Ascending aorta (tissue), 2 donors: Measurements from ENCODE around the gene MEIOSIN. TPM values are rescaled to one million over a fixed set of nuclear protein-coding genes. Genes with fewer than 3 reads are reported as not detected.

ENCODE experiments used
- DNase-seq, 2 donors: peaks; one replicate each; pipeline ENCODE4 v3.0.0-alpha.2; 2019; ENCODE audit warnings: low spot score in 2 of 2
- H3K27ac ChIP-seq, 2 donors: fragments of 200-600 bp; sonication (generic); one replicate each; pipeline ENCODE4 v1.5.1; 2016 to 2017; ENCODE audit warnings: mild to moderate bottlenecking in 1 of 2
- H3K27me3 ChIP-seq: fragments of 200-600 bp; sonication (generic); one replicate; pipeline ENCODE4 v1.5.1; 2017
- H3K36me3 ChIP-seq, 2 donors: fragments of 200-600 bp; sonication (generic); one replicate each; pipeline ENCODE4 v1.5.1; 2016
- H3K4me1 ChIP-seq, 2 donors: fragments of 200-600 bp; sonication (generic); one replicate each; pipeline ENCODE4 v1.5.1; 2016 to 2017; ENCODE audit warnings: mild to moderate bottlenecking in 1 of 2
- H3K4me3 ChIP-seq, 2 donors: fragments of 200-600 bp; sonication (generic); one replicate each; pipeline ENCODE4 v1.5.1; 2016 to 2017; ENCODE audit warnings: mild to moderate bottlenecking in 1 of 2
- H3K9me3 ChIP-seq, 2 donors: fragments of 200-600 bp; sonication (generic); one replicate each; pipeline ENCODE4 v1.5.1; 2016
- intact Hi-C: fragments of 100-400 bp; cut with DNase I; formaldehyde crosslinking; loops from one replicate; pipeline ENCODE4 v1.15.1; 2023
- total RNA-seq: library from RNA; depleted of rRNA; stranded (reverse); fragments of >200 nt; gene quantifications from one replicate; pipeline ENCODE4 v1.1.0, GENCODE V29; 2016
- TF ChIP-seq, protein P1 (sequence below), 3 experiments: fragments of 200-600 bp in 2 of 3; fragments of 450-650 bp in 1 of 3; sonication (generic) in 2 of 3; IDR thresholded peaks; one replicate each; pipeline ENCODE4 v1.5.1; 2016 to 2019; ENCODE audit warnings: antibody characterized with exemption in 3 of 3, mild to moderate bottlenecking in 1 of 3, moderate library complexity in 1 of 3

MEIOSIN gene
- total RNA-seq, 1 donor from 2014 or later: not detected

DNA sequence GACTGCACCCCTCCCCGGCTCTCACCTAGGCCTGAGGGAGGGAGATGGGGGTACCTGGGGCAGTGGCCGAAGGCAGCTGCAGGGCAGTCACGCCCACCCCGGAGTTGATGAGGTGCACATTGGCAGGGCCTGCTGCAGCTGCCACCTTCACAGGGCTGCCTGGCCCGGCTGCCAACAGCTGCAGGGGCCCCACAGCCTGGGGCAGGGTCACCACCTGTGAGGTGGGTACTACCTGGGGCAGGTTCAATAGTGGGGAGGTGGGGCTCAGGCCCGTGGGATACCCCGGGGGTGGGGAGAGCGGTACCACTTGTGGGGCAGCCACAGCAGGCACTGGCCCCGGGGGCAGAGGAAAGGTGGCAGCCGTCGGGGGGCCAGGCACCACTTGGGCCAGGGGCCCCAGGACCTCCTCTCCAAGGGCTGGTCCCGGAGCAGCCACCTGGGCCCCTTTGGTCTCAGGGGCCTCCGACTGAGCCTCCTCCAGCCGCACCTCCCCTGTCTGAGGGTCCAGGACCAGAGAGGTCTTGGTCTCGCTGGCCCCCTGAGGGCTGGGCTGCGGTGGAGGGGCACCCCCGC is 33.1 kb downstream of the MEIOSIN start:
- Histone ChIP-seq H3K4me1 (peaks cover 27 to 45% of the 10 kb centered on the region in 2 donors), H3K27me3 (no peaks in the 10 kb centered on the region), H3K27ac (peak overlapping the region; percentile 96), H3K9me3 (no peaks in the 10 kb centered on the region), H3K36me3 (peaks cover 0 to 2% of the 10 kb centered on the region in 2 donors), H3K4me3 (peak overlapping the region; percentile 84 to 88)
- intact Hi-C loops: loop anchor here (5.0 kb wide), 1 partner anchor 184 kb away; the partner anchor contains the start of gene OPA3
- TF ChIP-seq, protein P1, sequence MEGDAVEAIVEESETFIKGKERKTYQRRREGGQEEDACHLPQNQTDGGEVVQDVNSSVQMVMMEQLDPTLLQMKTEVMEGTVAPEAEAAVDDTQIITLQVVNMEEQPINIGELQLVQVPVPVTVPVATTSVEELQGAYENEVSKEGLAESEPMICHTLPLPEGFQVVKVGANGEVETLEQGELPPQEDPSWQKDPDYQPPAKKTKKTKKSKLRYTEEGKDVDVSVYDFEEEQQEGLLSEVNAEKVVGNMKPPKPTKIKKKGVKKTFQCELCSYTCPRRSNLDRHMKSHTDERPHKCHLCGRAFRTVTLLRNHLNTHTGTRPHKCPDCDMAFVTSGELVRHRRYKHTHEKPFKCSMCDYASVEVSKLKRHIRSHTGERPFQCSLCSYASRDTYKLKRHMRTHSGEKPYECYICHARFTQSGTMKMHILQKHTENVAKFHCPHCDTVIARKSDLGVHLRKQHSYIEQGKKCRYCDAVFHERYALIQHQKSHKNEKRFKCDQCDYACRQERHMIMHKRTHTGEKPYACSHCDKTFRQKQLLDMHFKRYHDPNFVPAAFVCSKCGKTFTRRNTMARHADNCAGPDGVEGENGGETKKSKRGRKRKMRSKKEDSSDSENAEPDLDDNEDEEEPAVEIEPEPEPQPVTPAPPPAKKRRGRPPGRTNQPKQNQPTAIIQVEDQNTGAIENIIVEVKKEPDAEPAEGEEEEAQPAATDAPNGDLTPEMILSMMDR (IDR thresholded peaks at IDR 0.05): no peak
- no peak for DNase-seq

DNA sequence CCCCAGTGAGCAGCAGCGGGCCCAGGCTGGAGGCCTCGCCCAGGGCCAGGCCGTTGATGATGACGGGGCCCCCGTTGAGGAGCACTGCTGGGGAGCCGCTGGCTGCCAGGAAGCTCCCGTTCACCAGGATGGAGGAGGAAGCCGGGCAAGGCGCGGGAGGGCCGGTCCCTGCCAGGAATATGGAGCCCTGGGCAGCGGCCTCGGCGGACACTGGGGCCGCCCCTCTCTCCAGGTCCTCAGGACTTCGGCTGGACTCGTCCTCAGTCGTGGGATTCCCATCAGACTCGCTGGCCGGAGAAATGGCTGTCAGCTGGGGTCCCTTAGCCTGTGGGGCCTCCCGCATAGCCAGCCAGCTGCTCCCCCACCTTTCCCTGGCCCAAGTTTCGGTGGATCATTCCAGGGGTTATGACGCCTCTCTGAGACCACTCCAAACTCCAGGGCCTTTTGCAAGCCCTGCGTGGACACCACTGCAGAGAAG is 33.7 kb downstream of the MEIOSIN start:
- no peak for DNase-seq
- Histone ChIP-seq H3K9me3 (no peaks in the 10 kb centered on the region), H3K27ac (peak overlapping the region; percentile 96), H3K27me3 (no peaks in the 10 kb centered on the region), H3K36me3 (peaks cover 0 to 7% of the 10 kb centered on the region in 2 donors), H3K4me3 (peak overlapping the region; percentile 84 to 88), H3K4me1 (peaks cover 27 to 46% of the 10 kb centered on the region in 2 donors)
- intact Hi-C loops: loop anchor here (1.0 to 5.0 kb wide), 2 partner anchors 37 to 185 kb away; partner anchors contain the start of genes FBXO46 and OPA3
- TF ChIP-seq, protein P1 (IDR thresholded peaks at IDR 0.05): no peak

DNA sequence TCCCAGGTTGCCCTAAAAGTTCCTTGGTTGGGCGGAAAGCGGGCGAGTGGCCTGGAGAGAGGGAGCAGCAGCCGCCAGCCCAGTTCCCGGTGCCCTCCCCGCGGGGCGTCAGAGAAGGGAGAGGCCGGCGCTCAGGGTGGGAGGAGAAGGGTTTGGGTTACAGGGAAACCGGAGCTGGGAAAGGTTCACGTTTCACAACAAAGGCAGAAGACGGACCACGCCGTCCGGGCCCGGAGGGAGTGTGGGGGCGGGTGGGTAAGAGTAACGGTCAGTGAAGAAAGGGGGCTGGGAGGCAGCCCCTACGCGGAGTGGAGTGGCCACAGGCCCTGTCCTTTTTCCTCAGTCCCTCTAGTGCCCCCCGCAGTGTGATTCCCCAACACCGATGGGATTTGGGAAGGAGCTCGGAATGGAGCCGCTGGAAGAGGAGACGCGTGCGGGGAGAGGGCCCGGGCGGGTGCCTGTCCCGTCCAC is 34.2 kb downstream of the MEIOSIN start:
- peaks cover 27 to 46% of the 10 kb centered on the region in 2 donors for H3K4me1 ChIP-seq
- intact Hi-C loops: loop anchor here (1.0 to 5.0 kb wide), 2 partner anchors 37 to 185 kb away; partner anchors contain the start of genes FBXO46 and OPA3
- peak in 1 of 2 donors; percentile 88 for DNase-seq

DNA sequence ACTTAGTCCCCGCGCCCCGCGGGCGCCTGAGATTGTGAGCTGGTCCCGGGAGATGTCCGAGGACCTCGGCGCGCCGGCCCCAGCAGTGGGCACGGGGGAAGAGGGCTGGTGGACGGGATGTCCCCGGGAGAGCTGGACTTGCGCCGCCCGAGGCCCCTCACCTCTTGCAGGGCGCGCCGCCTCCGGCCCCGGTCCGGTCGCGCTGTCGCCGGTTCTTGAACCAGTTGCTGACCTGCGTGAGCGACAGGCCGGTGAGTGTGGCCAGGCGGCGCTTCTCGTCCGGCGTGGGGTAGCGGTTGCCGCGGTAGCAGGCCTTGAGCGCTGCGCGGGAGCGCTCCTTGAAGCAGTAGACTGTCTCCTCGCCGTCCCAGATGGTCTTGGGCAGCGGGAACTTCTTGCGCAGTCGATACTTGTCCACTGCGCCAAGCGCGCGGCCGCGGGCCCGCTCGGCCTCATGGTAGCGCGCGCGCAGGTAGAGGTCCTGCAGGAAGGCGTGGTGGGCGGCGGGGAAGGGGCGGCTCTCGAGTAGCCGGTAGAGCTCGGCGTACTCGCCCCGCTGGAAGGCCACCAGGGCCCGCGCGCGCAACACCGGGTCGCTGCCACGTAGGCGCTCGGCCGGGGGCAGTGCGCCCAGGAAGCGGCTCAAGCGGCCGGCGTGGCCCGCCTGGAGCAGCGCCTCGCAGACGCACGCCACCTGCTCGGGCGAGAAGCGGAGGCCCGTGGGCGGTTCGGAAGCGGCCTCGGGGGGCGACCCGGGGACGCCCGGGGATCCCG is 34.8 kb downstream of the MEIOSIN start:
- Histone ChIP-seq H3K36me3 (peaks cover 5 to 13% of the 10 kb centered on the region in 2 donors), H3K9me3 (no peaks in the 10 kb centered on the region), H3K27me3 (no peaks in the 10 kb centered on the region), H3K27ac (peak overlapping the region; percentile 96), H3K4me3 (peak overlapping the region; percentile 84 to 88), H3K4me1 (peaks cover 27 to 46% of the 10 kb centered on the region in 2 donors)
- TF ChIP-seq, protein P1 (IDR thresholded peaks at IDR 0.05): no peak
- intact Hi-C loops: loop anchor here (1.0 to 5.0 kb wide), 3 partner anchors 38 to 186 kb away; partner anchors contain the start of genes FBXO46, IRF2BP1 and OPA3
- DNase-seq: peak in 1 of 2 donors; percentile 80

More for the DNA sequence above, 34.2 kb downstream of the MEIOSIN start:
- H3K27me3 ChIP-seq: no peaks in the 10 kb centered on the region
- TF ChIP-seq, protein P1 (IDR thresholded peaks at IDR 0.05): no peak
- H3K4me3 ChIP-seq: peak overlapping the region; percentile 84 to 88
- H3K9me3 ChIP-seq: no peaks in the 10 kb centered on the region
- peak overlapping the region; percentile 96 for H3K27ac ChIP-seq
- peaks cover 0 to 7% of the 10 kb centered on the region in 2 donors for H3K36me3 ChIP-seq

DNA sequence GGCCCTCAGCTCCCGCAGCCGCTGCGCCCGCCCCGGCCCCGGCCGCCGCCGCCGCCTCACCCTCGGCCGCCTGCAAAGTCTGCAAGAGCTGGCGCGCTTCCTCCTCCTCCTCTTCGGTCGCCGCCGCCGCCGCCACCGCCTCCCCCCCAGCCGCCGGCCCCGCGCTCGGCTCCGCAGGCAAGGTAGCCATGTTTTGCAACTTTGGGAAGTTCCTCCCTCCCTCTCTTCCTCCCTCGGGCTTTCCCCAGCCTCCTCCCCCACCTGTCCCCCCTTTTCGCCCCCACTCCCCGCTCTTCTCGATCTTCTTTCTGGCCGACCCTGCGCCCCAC is 35.4 kb downstream of the MEIOSIN start:
- TF ChIP-seq, protein P1 (IDR thresholded peaks at IDR 0.05): no peak
- DNase-seq: no peak
- intact Hi-C loops: loop anchor here (2.0 to 5.0 kb wide), 2 partner anchors 118 to 186 kb away; partner anchors contain the start of genes IRF2BP1 and OPA3
- H3K27me3 ChIP-seq: no peaks in the 10 kb centered on the region
- H3K9me3 ChIP-seq: no peaks in the 10 kb centered on the region
- peak overlapping the region; percentile 84 to 88 for H3K4me3 ChIP-seq
- H3K36me3 ChIP-seq: peaks cover 10 to 14% of the 10 kb centered on the region in 2 donors
- H3K4me1 ChIP-seq: peaks cover 27 to 44% of the 10 kb centered on the region in 2 donors
- peak overlapping the region; percentile 96 for H3K27ac ChIP-seq
